ENCODE measurements around the gene PEMT. TPM values are rescaled to one million over a fixed set of nuclear protein-coding genes. Genes with fewer than 3 reads are reported as not detected.

Gene PEMT
- total and polyA plus RNA-seq, 4 donors = 18.7 to 59.1 (median 34.4) TPM

DNA sequence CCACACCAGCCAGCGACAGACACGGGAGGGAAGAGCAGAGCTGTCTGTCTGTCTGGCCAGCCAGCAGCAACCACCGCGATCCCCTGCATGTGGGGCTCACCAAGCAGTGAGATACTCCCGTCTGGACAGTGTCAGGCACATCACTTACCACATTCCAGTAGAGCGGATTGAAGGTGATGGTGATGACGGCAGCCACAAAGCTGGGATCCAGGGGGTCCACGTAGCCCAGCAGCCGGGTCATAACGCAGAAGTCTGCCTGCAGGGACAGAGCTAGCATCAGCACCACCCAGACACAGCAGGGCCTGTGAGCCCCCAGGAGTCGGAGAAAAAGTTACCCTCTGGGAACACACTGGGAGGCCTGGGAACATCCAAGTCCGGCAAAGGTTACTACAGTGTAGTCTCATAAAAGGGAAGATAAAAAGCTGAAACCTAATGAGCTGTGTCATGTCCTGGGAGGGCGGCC lies 14.7 kb downstream of the PEMT start:
- ATAC-seq (ENCODE audit: insufficient read depth, low FRiP score) (no peak), DNase-seq (peak in 2 of 3 donors; percentile 26 to 41)
- Histone ChIP-seq H3K9me3 (ENCODE audit: control insufficient read depth in 4 of 4, insufficient read depth in 3 of 4, low read length in 3 of 4) (no peaks in the 10 kb centered on the region), H3K4me3 (no peak overlapping the region), H3K27ac (ENCODE audit: low read depth in 1 of 2, low read length in 1 of 2) (no peak overlapping the region), H3K36me3 (ENCODE audit: control insufficient read depth in 4 of 4, insufficient read depth in 4 of 4, low read length in 4 of 4) (peaks cover 0 to 14% (median 0%) of the 10 kb centered on the region in 4 donors), H3K9ac (ENCODE audit: insufficient read depth in 1 of 2, low read length in 2 of 2) (no peak overlapping the region), H3K27me3 (ENCODE audit: control insufficient read depth in 3 of 3, insufficient read depth in 3 of 3, low read length in 2 of 3) (no peaks in the 10 kb centered on the region), H3K4me1 (ENCODE audit: control insufficient read depth in 5 of 5, insufficient read depth in 5 of 5, low read length in 5 of 5) (peaks cover 0 to 21% (median 0%) of the 10 kb centered on the region in 5 donors)
- 82 to 88% methylated on average over 13 of the region's 13 CpGs for whole genome bisulfite sequencing, 2 donors
- TF ChIP-seq, protein P1, sequence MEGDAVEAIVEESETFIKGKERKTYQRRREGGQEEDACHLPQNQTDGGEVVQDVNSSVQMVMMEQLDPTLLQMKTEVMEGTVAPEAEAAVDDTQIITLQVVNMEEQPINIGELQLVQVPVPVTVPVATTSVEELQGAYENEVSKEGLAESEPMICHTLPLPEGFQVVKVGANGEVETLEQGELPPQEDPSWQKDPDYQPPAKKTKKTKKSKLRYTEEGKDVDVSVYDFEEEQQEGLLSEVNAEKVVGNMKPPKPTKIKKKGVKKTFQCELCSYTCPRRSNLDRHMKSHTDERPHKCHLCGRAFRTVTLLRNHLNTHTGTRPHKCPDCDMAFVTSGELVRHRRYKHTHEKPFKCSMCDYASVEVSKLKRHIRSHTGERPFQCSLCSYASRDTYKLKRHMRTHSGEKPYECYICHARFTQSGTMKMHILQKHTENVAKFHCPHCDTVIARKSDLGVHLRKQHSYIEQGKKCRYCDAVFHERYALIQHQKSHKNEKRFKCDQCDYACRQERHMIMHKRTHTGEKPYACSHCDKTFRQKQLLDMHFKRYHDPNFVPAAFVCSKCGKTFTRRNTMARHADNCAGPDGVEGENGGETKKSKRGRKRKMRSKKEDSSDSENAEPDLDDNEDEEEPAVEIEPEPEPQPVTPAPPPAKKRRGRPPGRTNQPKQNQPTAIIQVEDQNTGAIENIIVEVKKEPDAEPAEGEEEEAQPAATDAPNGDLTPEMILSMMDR (IDR thresholded peaks at IDR 0.05; ENCODE audit: control extremely low read depth, extremely low read depth) = no peak

GRCh38 chr17:17575360-17576251 lies 15.9 kb downstream of the PEMT start:
- no peaks in the 10 kb centered on the region for H3K9me3 ChIP-seq (ENCODE audit: control insufficient read depth in 4 of 4, insufficient read depth in 3 of 4, low read length in 3 of 4)
- H3K4me3 ChIP-seq = no peak overlapping the region
- no peaks in the 10 kb centered on the region for H3K27me3 ChIP-seq (ENCODE audit: control insufficient read depth in 3 of 3, insufficient read depth in 3 of 3, low read length in 2 of 3)
- H3K36me3 ChIP-seq (ENCODE audit: control insufficient read depth in 4 of 4, insufficient read depth in 4 of 4, low read length in 4 of 4) = peaks cover 0 to 14% (median 0%) of the 10 kb centered on the region in 4 donors
- H3K27ac ChIP-seq (ENCODE audit: low read depth in 1 of 2, low read length in 1 of 2) = peak overlapping the region in 1 of 2 donors; percentile 55
- no peak overlapping the region for H3K9ac ChIP-seq (ENCODE audit: insufficient read depth in 1 of 2, low read length in 2 of 2)
- ATAC-seq (ENCODE audit: insufficient read depth, low FRiP score) = no peak
- WGBS, 2 donors = 79 to 88% methylated on average over 16 of the region's 16 CpGs
- DNase-seq = peak; percentile 28 to 44 (median 43)
- peaks cover 0 to 21% (median 0%) of the 10 kb centered on the region in 5 donors for H3K4me1 ChIP-seq (ENCODE audit: control insufficient read depth in 5 of 5, insufficient read depth in 5 of 5, low read length in 5 of 5)
- TF ChIP-seq, protein P1 (IDR thresholded peaks at IDR 0.05; ENCODE audit: control extremely low read depth, extremely low read depth) = no peak

DNA sequence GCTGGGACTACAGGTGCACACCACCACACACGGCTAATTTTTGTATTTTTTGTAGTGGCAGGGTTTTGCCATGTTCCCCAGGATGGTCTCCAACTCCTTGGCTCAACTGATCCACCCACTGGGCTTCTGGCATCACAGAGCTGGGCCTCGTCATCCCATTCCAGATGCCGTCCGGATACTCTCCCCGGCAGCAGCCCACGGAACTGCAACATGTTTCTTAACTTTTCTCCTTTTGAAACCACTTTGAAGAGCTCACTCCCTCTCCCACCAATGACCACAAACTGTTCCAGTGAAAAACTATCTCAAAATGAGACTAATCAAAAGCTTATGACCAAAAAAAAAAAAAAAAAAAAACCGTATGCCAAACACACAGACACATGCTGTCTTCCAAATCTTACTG lies 17.6 kb downstream of the PEMT start:
- TF ChIP-seq, protein P1 (IDR thresholded peaks at IDR 0.05; ENCODE audit: control extremely low read depth, extremely low read depth) = no peak
- no peak for ATAC-seq (ENCODE audit: insufficient read depth, low FRiP score)
- no peak overlapping the region for H3K4me3 ChIP-seq

More for the DNA sequence above, 17.6 kb downstream of the PEMT start:
- peaks cover 0 to 21% (median 0%) of the 10 kb centered on the region in 5 donors for H3K4me1 ChIP-seq (ENCODE audit: control insufficient read depth in 5 of 5, insufficient read depth in 5 of 5, low read length in 5 of 5)
- H3K27me3 ChIP-seq (ENCODE audit: control insufficient read depth in 3 of 3, insufficient read depth in 3 of 3, low read length in 2 of 3) = no peaks in the 10 kb centered on the region
- DNase-seq = no peak
- H3K27ac ChIP-seq (ENCODE audit: low read depth in 1 of 2, low read length in 1 of 2) = no peak overlapping the region
- WGBS, 2 donors = 86 to 93% methylated on average over 7 of the region's 7 CpGs
- no peak overlapping the region for H3K9ac ChIP-seq (ENCODE audit: insufficient read depth in 1 of 2, low read length in 2 of 2)
- no peaks in the 10 kb centered on the region for H3K9me3 ChIP-seq (ENCODE audit: control insufficient read depth in 4 of 4, insufficient read depth in 3 of 4, low read length in 3 of 4)
- peaks cover 0 to 14% (median 0%) of the 10 kb centered on the region in 4 donors for H3K36me3 ChIP-seq (ENCODE audit: control insufficient read depth in 4 of 4, insufficient read depth in 4 of 4, low read length in 4 of 4)

All from lung (tissue), 12 donors.